Endometrial microvascular endothelial cells (primary cell): ENCODE results near the gene TNNI2. TPM values are rescaled to one million over a fixed set of nuclear protein-coding genes. Genes with fewer than 3 reads are reported as not detected.

Experiments
- in situ Hi-C: cut with HindIII; loops from 2 replicates; pipeline ENCODE4 v1.10.0; 2017; ENCODE audit warnings: low sequenced_read_pairs, low pct_unique_long_range_greater_than_20kb; ENCODE audit errors: inconsistent ontology term
- total RNA-seq: library from RNA; depleted of rRNA; stranded (reverse); fragments of >200 nt; gene quantifications from one replicate; pipeline ENCODE4 v1.2.3, GENCODE V29; 2015; ENCODE audit errors: inconsistent ontology term

TNNI2 gene
- total RNA-seq, 1 donor from 2014 or later: not detected

DNA sequence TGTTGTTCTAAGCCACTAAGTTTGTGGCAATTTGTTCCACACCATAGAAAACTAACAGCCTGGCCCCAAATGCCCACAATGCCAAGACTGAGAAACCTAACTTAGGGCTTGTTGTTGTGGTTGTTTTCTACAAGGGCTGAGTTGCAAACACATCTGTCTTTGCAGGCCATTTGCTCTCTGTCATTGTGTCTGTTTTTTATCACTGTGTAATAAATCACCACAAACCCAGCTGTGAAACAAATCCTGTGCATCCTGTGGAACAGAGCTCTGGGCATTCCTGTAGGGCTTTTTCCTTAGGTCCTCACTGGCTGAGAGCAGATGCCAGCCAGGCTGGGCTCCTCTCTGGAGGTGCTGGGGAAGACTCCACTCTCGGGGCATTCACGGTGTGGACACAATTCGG, 19.7 kb upstream of the TNNI2 start:
- in situ Hi-C loops: no loop called here

DNA sequence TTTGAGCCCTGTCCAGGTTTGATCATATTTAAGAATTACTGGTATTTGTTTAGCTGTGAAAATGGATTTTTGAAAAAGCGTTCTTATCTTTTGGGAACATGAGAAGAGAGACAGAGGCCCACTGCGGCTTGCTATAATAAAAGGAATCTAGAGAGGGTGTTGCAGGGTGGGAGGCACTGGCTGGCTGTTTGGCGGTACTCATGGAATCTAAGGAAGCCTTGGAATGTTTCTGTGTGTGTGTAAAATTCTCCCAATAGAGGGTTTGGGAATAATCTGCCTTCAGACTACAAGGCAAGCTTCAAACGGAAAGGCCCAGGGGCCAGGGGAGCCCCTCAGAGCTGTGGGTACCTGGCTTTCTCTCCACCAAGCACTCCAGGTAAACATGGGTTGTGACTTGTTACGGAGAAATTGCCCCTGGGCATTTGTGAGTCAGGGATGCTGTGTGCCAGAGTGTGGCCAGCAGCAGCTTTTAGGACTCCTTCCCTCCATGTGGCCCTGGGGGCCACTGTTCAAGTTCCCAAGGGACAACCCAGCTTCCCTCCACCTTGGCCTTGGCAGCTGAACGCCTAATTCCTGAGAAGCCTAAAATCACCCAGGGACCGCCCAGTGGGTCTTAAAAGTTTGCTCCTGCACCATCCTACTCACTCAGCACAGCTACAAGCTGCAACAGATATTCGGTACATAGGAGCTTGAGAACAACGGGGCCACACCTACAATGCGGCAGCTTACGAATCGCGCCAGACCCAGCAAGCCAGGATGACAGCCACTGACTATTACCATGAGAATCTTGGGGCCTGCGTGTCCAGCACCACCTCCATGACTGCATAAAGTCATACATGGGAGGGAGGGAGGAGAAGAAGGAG, 18.1 kb upstream of the TNNI2 start:
- in situ Hi-C loops: no loop called here

DNA sequence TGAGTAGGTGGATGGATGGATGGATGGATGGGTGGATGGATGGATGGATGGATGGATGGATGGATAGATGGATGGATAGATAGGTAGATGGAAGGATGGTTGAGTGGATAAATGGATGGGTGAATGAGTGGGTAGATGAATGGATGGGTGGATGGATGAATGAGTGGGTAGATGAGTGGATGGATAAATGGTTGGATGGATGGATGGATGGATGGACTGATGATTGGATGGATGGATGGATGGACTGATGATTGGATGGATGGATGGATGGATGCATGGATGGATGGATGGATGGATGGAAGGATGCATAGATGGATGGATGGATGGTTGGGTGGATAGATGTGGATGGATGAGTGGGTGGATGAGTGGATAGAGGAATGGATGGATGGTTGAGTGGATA, 17.2 kb upstream of the TNNI2 start:
- in situ Hi-C loops: no loop called here

DNA sequence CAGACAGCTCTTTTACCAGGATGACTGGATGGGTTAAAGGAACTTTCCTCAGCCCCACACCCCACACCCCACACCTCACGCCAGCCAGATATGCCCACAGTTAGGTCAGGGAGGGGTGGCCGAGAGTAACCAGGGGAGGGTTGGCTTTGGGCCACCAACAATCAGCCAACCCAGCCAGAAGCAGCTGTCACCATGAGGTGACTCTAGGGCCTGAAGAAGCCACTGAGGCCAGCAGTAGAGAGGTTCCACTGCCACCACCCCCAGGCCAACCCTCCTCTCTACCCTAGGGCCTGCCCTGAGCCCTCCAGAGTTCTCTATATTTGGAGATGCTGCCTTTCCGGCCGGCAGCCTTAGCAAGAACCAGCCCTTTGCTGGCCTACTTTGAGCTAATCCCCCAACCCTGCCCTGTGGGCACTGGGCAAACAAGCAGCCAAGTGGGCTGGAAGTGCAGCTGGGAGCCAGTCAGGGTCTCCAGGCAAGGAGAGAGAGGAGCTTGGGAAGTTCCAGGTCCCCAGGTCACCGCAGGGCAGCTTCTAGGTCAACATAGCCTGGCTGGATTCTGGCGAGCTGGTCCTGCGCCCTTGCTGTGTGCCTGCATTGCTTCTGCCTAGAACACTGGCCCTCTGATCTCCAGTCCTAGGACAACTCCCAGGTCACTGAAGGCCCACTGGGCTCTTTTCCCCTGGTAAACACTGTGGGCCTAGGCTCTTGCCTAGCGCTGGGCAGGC, 16.0 kb upstream of the TNNI2 start:
- in situ Hi-C loops: no loop called here

DNA sequence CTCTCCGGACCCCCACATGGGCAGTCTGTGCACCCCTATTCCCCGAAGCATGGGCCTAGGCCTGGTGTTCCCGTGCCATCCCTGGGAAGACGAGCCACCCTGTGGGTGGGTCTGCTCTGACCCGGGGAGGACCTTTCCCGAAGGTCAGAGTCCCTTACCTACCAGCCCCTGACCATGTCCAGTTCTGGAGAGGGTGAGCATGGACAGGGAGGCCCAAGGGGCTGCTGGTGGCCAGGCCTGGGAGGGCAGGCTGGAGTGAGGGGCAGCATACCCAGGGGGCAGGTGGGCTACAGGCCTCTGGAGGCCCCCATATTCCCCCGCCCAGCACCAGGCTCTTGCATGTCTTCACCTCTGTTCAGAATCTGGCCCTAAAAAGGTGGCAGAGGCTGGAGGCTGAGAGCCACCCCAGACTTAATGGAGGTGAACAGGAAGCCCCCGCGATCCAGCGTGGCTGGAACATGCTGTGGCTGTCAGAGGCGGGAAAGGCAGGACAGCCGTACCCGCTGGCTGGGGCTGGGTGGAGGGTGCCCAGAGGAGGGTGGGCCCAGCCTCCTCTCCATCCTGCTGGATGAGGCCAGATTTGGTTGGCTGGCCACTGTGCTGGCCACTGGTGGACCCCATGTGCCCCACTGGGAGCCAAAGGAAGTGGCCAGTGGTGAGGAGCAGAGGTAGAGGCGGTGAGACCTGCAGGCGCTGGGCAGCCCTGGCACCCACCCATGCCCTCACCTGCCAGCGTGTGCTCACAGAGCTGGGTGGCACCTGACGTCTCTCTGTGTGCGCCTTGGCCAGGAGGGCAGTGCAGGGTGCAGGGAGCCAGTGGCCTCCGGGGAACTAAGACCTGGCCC, 15.2 kb upstream of the TNNI2 start:
- in situ Hi-C loops: no loop called here

DNA sequence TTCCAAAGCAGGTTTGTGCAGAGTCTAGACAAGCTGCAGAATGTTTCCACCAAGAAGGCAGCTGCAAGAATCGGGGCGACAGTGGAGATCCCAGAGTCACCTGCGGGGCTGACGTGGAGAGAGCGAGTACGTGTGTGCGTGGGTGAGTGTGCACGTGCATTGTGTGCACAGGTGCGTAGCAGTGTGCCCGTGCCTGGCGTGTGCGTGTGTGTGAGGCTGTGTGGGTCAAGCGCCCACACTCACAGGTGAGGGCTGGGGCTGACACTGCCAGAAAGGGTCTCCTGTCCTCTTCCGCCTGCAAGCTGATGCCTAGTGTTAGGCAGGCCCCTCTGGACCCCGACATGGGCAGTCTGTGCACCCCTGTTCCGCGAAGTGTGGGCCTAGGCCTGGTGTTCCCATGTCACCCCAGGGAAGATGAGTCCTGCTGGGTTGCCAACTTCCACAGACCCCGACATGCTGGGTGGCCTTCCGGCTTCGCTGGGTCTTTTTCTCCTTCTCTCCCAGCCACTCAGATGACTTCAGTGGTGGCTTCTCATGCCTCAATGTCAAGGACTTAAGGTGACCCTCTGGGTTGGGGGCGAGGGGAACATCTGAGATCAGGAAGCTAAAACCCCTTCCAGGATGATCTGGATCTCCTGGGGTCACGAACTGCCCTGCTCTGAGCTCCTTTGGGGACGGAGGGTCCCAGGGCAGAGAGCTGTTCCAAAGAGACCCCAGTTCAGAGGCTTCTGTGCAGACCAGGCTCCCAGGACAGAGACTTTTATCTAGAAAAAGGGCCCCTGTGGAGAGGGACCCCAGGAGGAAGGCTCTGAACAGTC, 14.4 kb upstream of the TNNI2 start:
- in situ Hi-C loops: no loop called here

DNA sequence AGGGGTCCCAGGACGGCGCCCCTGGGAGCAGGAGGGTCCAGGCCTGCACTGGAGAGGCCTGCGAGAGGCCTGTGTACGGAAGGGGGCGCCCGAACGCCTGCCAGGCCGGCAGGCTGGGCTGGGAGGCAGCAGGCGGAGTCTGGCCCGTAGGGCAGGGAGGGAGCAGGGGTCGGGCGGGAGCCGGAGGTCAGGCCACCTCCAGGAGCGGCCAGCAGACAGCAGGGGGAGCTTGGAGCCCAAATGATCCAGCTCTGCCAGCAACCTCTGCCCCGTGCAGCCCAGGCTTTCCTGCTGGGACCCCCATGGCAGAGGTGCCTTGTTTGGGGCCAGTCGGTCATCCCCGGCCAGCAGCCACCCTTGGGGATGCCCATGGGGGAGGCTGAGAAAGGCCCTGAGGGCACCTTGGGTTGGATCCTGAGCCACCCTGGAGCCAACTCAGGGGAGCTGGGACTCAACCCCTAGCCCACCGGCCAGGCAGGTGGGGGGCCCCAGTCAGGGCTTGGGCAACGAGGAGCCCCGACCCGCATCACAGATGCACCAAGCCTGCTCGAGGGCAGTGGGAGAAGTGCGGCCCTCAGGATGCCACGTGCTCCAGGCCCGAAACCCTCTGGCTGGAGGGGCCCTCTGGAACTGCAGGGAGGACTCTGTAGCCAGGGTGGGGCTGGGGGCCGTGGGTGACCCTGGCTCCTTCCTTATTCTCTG, 13.6 kb upstream of the TNNI2 start:
- in situ Hi-C loops: no loop called here

DNA sequence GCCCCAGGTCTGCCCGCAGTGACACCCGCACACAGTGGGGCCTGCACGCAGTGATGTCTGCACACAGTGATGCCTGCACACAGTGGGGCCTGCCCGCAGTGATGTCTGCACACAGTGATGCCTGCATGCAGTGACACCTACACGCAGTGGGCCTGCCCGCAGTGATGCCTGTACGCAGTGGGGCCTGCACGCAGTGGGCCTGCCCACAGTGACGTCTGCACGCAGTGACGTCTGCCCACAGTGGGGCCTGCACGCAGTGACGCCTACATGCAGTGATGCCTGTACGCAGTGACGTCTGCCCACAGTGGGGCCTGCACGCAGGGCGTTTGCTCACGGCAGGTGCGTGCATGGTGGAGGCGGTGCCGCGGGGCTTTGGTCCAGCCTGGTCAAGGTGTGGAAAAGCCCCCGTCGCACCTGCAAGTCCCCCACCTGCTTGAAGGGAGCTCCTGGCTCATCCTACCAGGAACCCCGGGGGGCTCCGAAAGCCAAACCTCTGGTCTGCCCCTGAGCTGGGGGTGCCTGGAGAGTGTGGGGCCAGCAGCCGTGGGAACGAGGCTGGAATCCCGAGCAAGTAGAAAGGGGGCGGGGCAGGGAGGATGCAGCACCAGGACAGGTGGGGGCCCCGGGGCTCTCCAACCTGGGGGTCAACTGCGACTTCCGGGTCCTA, 12.9 kb upstream of the TNNI2 start:
- in situ Hi-C loops: no loop called here

DNA sequence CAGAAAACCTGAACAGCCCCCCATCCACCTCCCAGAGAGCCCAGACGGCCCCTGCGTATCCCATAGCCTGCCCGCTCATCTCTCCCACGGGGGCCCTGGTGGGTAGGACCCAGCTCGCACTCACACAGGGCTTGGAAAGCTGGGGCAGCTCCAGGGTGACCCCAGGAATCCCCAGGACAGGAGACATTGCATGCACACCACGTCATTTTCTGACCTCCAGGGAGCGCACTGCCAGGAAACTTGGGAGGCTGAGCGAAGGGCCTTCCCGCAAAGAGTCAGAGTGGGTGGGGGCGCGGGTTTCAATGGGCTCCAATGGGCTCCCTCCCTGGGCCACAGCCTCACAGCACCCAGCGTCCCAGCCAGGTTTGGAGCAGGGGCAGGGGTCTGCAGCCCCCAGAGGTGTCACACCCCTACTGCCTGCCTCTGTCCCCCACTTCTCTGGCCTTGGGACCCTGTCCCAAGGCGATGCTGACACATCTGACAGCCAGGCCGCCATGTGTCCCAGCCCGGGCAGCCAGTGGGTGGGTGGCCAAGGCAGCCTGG, 12.2 kb upstream of the TNNI2 start:
- in situ Hi-C loops: no loop called here

DNA sequence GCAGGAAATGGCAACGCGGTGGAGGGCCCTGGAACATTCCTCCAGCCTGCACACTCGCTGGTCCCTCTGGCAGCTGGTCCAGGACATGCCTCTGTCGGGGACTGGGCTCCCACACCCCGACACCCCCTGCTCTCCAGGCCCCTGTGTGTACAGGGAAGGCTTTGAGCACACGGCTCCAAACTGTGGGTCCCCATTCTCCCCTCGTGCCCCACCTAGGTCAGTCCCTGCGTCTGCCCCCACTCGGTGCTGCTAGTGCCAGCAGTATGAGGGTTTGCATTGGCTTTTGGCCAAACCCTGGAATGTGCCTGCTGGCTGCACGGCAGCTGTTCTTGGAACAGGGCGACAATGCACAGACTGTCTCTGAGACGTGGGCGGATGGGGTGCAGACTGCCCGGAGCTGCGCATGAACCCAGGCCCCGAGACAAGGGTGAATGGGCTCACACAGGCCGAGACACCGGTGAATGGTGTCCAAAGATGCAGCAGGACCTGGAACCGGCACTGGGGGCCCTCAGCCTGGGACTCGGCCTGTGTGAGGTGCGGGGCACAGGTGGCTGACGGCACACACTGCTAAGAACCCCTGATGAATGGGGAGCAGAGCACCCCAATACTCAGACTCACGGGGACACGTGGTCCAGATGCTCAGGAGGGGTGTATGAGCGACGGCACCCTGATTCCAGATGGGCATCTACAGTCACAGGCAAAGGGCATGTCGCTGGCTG, 11.5 kb upstream of the TNNI2 start:
- in situ Hi-C loops: no loop called here

DNA sequence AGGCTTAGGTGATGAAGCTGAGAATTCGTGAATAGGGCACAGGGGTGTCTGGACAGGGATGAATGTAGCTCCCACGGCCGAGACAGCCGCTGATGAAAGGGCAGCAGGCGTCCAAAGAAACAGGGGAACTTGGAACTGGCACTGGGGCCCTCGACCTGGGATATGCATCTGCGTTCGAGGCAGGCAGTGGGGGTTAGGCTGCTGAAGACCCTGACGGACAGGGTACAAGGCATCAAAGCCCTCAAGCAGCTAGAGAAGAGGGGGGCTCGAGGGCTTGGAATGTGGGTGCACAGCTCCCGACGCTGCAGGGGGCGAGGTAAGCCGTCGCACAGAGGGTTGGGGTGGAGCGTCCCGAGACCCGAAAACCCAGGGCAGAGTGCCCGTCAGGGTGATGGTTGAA, 10.8 kb upstream of the TNNI2 start:
- in situ Hi-C loops: no loop called here

DNA sequence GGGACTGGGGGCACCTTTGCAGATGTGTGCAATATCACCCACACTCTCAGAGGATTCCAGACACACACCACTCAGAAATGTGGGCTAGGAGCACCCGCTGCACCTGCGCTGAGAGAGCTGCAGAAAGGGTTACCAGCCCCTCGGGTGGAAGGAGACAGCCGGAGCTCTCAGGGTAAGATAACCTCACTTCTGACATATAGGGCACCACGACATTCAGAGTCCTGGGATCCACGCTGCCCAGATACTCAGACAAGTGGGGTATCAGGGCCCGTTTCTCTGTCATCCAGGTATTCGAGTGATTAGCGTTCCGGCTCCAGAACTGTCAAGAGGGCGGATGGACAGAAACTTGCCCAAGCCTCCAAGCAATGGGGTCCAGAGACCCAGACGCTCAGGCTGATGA, 10.2 kb upstream of the TNNI2 start:
- in situ Hi-C loops: no loop called here

DNA sequence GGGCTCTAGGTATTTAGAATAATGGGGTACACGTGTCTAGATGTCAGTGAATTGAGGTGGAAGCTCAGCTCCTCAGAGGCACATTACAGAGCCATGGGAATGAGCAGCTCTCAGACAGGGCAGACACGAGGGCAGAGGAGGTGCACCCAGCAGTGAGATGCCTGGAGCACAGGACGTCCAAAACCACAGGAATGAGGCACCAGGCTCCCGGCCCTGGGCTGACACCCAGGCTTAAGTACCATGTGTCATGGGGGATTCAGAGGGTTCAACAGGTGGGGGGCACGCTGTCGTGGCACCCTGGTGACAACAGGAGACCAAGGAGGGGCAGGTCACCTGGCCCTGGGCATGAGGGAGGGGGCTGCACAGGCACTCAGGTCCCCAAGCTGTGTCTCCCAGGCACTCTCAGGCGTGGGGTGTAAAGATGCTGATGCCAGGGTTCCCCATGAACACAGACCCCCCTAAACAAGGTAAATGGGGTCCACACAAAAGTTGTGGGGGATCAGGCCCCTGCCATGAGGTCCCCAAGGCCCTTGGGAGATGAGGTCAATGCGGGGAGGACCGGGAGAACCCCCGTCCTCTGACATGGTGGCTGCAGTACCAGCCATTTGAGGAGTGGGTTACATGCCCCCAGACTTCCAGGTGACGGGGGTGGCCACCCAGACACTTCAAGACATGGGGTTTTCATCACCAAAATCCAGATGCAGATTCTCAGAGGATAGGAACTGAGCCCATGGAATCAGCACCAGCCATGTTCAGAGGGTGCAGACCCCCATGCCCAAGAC, 9.6 kb upstream of the TNNI2 start:
- in situ Hi-C loops: no loop called here

DNA sequence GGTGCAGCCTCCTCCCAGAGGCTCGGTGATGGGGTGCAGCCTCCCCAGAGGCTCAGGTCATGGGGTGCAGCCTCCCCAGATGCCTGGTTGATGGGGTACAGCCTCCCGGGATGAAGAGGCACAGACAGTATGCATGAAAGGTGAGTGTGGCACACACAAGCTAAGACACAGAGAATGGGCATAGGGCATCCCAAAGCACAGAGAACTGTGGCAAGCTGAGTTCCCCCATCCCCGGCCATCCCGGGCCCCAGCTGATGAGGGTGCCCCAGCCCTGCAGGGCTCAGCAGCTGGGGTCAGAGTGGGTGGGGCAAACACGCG, 8.8 kb upstream of the TNNI2 start:
- in situ Hi-C loops: no loop called here

DNA sequence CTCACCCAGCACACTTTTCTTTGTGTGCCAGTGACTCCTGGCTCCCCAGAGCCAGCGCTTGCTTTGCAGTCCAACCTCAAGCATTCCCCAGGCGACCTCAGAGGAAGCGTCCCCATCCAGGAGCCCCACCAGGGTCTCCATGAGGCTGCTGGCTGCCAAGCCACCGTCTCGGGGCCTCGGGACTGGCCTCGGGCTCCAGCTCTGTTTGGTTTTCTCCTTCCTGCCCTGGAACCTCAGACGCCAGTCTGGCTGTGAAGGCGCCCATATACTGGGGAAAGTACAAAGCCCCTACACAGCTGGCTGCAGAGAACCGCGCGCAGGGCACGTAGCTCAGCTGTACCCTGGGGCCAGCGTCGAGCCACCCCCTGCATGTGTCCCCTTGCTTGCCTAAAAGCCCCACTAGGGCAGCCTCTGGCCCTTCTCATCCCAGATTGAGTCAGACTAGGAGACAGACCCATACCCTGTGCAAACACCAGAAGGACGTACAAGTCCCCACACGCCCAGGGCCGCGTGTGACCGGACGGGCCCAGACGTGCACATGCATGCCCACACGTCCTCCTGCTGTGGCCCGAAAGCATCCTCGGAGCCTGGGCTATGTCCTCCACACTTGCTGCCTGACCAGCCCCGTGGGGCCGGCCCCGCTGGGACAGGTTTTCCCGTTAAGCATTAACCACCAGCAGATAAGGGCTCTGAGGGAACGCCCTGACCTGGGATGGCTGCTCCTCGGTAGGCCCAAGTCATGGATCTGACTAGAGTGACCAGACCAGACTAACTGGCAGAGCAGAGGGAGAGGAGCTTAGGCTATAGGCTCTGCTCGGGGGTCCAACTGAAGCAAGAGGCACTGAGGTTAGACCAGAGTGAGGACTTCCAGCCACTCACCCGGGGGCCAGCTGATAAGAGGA, 8.2 kb upstream of the TNNI2 start:
- in situ Hi-C loops: no loop called here
